HCEC 1CT (cell line): Measurements from ENCODE around the gene CDC14A.
A peak's percentile ranks its signal among the peaks of the same experiment; 100 is the strongest.
"Not testable (repeated sequence)": the region's sequence is repeated elsewhere in the genome, so short reads cannot be mapped to it uniquely, and the experiment has no call there.

Source experiments
- DNase-seq: peaks from one replicate; pipeline ENCODE4 v3.0.0-alpha.2; 2017

Gene CDC14A

DNA sequence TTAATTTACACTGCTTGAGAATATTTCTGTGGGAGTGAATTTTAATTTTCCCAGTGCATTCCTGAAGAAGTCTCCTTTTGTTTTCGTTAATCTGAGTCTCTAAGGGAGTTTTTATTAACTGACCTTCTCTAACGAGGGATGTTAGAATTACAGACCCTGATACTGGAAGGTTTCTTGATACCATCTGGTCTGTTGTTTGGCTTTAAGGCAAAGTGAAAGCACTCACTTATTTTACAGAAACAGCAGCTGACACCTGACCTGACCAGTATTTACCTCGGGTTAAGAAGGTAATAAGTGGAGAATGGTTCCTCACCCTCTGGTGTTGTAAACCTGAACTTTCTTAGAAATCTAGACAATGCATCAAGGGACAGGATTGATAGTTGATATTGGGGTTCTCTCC is 12.4 kb downstream of the CDC14A start:
- no peak for DNase-seq

DNA sequence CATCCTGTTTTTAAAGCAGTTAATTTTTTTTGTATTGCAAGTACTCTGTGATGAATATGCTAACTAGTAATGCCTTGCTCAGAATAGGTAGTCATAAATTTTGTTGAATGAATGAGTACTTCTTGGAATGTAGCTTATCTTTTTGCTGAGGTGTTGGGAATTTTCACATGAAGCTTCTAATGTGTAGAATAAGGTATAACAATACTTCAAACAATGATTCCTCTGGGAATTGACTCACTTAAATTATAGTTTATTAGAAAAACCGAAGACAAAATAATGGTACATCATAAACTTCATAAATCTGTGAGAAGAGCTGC is 13.9 kb downstream of the CDC14A start:
- no peak for DNase-seq

DNA sequence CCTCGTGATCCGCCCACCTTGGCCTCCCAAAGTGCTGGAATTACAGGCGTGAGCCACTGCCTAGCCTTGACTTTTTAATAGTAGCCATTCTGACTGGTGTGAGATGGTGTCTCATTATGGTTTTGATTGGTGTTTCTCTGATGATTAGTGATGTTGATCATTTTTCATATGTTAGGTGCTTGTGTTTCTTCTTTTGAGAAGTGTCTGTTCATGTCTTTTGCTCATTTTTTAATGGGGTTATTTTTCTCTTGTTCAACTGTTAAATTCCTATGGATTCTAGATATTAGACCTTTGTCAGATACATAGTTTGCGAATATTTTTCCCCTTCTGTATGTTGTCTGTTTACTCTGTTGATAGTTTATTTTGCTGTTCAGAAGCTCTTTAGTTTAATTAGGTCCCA is 17.0 kb downstream of the CDC14A start:
- not testable (repeated sequence) for DNase-seq

DNA sequence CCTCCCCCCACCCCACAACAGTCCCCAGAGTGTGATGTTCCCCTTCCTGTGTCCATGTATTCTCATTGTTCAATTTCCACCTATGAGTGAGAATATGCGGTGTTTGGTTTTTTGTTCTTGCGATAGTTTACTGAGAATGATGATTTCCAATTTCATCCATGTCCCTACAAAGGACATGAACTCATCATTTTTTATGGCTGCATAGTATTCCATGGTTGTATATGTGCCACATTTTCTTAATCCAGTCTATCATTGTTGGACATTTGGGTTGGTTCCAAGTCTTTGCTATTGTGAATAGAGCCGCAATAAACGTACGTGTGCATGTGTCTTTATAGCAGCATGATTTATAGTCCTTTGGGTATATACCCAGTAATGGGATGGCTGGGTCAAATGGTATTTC is 21.6 kb downstream of the CDC14A start:
- DNase-seq, result not testable (repeated sequence)

DNA sequence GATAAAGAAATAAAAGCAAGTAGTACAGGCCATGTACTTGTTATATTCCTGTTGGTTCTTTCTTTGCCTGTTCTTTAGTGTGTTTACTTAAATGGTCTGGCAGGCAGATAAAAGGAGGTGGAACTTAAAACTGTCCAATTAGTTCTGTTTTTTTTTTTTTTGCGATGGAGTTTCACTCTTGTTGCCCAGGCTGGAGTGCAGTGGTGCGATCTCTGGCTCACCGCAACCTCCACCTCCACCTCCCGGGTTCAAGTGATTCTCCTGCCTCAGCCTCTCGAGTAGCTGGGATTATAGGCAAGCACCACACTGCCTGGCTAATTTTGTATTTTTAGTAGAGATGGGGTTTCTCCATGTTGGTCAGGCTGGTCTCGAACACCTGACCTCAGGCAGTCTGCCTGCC is 24.6 kb downstream of the CDC14A start:
- DNase-seq, result not testable (repeated sequence)

DNA sequence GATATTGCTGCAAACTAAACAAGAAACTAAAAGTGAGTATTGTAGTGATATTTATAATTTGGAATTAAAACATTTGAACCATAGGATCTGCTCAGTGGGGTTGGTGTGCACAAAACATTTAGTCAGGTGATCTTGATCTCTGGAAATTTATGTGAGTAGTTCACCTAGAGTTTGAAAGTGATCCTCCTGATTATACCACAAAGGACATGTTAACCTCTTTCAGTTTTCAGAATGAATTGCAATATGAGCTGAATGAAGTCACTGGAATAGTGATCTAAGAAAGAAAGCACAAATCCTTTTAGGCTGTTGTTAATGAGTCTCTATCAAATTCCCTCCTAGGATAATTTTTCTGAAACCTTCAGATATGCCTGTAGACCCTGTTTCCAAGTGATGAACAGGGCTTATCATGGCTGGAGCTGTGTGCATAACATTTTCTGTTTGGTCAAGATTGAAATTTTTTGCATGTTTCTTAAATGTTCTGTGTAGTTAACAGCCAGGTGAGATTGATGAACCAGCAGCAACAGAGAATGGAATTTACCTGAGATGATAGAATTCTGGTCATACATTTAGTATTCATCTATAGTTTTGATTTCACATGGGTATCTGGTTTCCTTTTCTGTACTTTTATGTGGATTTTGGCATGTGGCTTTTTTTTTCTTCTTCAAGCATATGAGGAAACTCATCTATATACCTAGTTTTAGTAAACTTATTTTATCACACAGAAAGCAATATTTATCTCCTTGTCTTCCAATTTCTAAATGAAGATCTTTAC is 25.5 kb downstream of the CDC14A start:
- DNase-seq, result no peak

DNA sequence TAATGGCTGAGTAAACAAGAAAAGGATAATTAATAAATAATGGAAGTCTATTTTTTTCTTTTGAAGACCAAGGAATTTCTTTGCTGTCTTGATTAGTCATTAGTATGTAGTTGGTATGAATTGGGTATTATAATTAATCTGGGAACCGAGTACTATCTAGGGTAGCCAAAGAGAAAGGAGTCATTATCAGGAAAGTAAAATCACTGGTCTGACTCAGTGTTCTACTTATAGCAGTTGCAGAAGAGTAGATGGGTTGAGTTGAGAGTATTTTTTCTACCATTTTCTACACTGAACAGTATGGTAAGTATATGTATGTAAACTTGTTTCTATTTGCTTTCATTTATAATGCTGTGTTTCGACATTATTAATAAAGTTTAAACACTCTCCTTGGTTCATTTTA is 26.6 kb downstream of the CDC14A start:
- DNase-seq, result no peak

DNA sequence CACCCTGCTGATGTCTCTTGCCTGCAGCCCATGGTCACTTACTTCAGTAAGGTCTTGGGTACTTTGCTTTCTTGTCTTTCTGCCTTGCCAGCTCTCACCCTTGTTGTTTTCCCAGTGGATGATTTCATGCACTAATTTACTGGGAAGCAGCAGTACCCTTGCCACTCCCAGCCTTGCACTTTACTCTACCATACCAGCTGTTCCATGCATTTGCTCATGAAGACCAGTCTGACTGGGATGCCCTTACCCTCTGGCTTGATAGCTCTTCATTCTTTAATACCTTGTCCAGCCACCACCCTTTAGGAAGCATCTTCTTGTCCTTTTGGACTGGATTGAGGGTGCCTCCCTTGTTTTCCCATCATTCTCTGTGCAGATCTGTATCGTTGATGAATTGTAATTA is 28.3 kb downstream of the CDC14A start:
- no peak for DNase-seq

DNA sequence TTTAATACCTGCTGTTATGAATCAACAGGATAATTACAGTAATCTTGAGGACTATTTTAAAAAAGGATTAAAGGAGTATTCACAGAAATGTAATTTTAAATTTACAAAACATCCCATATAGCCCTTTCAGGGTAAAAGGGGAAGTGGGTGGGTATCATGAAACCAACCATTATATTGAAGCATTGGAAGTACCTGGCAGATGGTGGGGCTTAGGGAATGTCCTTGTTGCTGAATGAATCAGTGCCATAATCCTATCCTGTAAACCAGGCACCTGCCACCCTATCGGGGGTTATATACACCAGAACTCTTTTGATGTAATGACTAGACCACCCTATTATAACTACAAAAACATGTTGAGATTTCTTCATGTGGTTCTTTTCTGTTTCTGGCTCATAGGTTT is 30.4 kb downstream of the CDC14A start:
- no peak for DNase-seq

DNA sequence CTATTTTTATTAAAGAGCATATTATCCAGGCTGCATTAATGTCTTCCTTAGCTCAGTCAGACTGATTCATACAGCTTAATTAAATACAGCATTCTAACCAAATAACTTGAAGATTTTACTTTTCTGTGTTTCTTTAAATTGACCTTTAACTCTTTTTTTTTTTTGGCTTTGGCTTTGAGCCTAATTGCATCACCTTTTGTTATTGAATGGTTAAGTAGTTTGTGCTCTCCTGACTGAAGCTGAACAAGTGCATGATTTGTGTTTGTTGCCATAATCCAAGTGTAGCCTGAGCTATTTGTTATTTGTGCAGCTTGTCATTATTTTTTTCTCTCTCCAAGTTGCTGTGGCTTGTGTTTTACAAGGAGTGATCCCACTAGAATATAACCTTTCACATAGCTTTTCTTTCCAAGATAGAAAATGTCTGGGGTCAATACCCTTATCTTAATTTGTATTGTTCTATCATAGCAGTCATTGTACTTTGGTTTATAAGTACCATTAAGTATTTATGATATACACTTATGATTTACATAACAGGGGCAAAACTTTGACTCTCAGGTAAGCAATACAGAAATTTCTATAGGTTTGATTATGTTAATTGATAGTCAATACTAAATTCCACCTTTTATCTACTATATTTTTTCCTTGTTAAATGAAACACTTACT is 31.6 kb downstream of the CDC14A start:
- no peak for DNase-seq

DNA sequence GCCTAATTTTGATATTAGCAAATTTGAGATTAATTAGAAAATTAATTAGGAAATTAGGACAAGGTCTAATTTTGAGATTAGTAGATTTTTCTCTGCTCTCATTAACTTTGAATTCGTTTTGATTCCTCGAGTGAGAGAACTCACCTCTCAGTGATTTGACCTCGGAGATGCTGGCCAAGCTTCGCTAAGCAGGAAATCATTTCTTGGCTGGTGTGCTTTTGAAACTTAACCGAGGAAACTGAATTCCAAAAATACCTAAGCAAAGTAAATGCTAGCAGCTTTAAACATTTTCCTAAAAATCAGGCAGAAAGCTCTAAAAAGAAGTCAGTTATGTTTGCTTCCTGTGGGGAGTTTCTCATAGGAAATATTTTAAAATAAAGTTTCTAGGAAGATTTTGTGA is 34.9 kb downstream of the CDC14A start:
- no peak for DNase-seq

DNA sequence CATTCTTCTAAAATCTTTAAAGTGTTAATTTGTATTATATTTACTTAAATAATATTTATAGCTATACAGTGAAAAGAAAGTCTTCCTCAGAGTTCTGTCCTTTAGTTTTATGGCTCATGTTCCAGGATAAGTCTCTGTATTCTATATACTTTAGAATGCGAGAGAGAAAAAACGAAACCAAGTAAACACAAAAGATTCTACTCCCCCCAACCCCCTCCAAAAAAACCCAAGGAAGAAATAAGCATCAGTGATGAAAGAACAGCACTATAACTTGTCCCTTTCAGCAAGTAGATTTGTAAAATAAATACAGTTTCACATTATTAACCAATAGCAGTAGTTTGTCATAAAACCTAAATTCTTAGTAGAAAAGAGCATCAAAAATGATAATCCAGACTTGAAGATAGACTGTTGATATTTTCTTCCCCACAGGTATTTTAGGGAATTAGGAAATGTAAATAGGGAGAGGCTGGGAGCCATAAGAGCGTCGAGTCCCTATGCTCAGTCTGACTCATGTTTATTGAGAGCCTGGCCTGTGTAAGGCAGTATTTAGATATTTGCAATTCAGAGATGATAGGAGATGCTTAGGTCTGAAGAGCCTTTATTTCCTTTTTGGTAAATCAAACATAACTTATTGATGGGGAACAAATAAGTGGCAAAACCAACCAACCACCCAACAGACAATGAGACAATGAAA is 35.5 kb downstream of the CDC14A start:
- peak; percentile 9 for DNase-seq

DNA sequence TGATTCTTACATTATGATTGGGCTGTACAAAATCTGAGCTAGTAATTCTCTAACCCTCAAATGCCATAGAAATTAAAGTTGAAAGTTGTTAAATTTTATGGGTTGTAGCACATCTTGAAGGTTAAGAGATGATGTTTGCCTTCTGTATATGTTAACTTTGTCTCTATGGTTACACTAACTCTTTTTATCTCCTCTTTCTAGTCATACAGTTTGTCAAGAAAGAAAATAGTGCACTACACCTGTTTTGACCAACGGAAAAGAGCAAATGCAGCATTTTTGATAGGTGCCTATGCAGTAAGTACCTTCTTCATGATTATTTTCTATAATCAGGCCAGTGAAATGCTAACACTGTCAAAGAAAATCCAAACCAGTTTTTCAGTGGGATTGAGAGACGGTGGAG is 38.2 kb downstream of the CDC14A start:
- no peak for DNase-seq

DNA sequence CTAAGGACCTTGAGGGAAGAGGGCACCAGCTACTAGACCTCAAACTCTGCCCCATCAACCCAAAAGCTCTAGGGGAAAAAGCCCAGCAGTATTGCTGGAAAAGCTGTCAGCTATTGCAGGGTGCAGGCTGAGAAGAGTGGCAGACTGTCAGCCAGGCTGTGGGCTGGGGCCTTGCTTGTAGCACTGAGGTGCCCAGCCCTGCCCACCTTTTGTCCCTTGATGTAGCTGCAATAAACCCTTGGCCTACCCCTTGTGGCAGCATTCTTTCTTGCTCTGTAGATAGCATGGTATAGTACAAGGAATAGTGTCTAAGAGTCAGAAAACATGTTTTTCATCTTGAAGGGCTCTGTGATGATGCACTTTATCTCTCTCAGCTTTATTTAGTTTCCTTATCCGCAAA is 39.4 kb downstream of the CDC14A start:
- DNase-seq, result no peak

DNA sequence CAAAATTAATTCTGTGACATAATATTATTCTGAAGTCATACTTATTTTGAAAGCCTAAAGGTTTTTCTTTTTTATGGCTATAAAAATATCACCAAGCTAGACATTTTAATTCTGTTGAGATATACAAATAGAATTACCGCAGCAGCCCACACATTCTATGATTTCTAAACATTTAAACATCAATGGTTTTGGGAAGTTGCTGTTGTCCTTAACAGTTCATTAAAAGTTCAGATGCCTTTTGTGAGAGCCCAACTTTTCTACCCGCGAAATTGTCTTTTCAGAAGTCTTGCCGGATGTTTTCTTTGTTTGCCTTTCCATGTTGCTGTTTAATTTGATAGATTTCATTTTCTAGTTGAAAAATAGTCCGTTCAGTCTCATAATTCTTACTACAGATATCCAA is 40.5 kb downstream of the CDC14A start:
- DNase-seq, result no peak

DNA sequence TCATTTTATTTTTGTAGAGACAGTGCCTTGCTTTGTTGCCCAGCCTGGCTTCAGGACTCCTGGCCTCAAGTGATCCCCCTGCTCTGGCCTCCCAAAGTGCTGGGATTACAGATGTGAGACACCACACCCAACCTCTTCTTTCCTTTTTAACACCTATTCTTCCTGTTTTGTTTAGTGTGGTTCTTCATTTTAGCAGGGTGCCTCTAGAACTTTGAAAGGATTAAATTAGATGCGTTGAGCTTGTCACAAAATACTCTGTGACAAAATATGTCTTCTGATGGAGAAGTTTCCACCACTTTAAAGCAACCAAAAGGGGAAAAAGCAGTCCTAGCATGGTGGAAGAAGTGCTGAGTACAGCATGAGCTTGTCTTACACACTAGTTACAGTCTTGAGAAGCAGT is 42.0 kb downstream of the CDC14A start:
- no peak for DNase-seq

DNA sequence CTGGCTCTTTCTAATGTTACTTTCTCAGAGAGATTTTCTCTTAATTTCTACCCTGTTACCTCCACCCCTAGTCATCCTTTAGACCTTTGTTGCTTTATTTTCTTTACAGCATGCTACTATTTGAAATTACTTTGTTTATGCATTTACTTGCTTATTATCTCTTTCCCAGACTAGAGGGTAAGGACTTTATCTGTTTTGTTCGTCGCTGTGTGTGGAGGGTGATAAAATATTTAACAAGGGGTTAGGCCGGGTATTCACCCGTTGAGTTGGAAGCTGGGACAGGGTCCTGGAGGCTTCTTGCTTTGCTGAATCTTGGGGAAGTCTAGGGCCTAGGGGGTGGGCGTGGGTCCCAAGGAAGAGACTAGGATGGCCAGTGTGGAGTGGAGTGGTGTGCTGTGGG is 43.6 kb downstream of the CDC14A start:
- DNase-seq, result no peak

DNA sequence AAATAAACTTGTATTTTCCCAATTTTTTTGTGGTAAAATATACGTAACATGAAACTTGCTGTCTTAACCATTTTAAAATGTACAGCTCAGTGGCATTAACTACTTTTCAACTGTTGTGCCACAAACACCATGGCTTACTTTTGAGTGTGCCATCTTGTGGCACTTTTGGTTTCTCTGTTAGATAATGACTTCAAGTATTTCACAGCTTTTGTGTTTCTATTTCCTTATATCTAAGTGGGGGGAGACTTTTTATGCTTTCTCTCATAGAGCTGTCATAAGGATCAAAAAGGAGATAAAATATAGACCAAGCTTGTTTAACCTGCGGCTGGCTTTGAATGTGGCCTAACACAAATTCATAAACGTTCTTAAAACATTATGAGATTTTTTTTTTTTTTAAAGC is 44.3 kb downstream of the CDC14A start:
- DNase-seq, result no peak

DNA sequence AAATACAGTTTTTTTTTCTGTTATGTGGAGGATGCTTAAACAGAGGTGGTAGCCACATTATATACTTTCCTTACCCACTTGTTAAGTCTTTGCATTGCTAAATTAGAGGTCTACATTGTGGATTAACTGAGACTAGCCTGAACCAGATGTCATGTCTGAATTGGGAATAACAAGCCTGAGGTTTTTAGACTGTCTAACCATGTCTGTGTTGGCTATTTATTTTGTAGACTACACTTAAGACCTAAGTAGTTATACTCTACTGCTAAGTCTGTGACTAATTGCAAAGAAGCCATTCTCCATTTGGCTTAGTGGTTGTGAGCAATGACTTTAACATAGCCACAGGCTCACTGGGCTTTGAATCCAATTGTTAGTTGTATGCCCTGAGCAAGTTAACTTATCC is 45.4 kb downstream of the CDC14A start:
- no peak for DNase-seq

DNA sequence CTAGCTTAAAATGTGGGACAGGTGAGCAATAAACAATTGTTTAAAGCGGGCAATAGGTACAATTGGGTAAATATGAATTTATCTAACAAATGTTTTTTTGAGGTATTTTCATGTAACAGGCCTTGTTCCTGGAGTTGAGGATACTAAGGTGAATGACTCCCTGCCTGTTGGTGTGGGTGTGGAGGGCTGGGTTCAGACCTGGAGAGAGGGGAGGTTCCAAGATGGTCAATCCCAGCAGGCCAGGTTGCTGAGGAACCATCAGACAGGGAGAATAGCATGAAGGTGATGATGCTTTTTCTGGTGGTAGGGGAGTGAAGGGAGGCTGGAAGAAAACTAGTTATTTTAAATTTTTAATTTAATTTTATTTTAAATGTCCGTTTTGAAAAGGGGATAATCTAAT is 46.3 kb downstream of the CDC14A start:
- DNase-seq, result no peak

DNA sequence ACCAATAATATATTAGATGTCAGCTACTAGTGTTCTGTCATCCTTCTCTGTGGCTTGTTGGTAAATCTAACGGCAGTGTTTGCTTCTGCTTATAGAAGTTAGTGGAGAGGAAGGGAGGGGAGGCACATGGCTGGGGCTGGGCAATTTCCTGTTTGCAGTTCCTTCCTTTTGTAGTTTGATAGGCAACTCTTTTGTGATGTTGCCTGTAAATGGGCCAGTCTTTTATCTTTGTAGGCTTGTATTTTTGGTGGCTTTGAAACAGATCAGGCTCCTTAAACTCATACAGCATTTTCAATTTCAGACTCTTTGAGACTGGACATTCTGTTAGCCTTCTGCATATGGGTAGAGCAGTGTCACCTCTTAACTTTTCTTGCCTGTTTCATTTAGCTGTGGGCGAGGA is 48.1 kb downstream of the CDC14A start:
- peak; percentile 8 for DNase-seq

DNA sequence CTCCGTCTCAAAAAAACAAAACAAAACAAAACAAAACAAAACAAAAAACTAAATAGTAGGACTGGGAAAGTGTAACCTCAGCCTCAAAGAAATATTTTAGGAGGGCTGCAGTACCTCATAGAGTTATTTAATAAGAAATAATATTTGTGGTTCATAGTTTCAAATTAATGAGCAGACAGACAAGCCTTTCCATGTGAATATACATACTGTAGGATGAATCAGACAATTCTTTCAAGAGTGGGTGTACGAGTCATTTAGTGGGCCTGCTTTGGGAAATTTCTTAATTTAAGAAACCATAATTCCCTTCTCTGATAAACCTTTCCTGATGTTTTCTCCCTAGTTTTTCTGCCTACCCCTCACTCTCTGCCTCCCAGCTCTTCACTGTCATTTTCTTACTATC is 52.5 kb downstream of the CDC14A start:
- peak; percentile 22 for DNase-seq

DNA sequence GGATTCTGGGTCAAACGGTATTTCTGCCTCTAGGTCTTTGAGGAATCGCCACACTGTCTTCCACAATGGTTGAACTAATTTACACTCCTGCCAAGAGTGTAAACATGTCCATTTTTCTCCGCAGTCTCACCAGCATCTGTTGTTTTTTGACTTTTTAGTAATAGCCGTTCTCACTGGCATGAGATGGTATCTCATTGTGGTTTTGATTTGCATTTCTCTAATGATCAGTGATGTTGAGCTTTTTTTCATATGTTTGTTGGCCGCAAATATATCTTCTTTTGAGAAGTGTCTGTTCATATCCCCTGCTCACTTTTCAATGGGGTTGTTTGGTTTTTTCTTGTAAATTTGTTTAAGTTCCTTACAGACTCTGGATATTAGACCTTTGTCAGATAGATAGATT is 53.6 kb downstream of the CDC14A start:
- not testable (repeated sequence) for DNase-seq

DNA sequence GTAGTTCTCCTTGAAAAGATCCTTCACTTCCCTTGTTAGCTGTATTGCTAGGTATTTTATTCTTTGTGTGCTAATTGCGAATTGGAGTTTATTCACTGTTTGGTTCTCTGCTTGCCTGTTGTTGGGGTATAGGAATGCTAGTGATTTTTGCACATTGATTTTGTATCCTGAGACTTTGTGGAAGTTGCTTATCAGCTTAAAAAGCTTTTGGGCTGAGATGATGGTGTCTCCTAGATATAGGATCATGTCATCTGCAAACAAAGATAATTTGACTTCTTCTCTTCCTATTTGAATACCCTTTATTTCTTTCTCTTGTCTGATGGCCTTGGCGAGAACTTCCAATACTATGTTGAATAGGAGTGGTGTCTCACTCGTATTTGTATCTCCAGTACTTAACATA is 55.1 kb downstream of the CDC14A start:
- not testable (repeated sequence) for DNase-seq
